SKM-1 treated with dmso at 0.1 percent for 144 hours (cell line): ENCODE data around the gene FAM204A.

Experiments
- DNase-seq: peaks from one replicate; lab custom pipeline; 2025; ENCODE audit not compliant: unreplicated experiment; lab: John Stamatoyannopoulos, UW

The FAM204A gene

GRCh38 chr10:118286051-118286838 lies 55.9 kb downstream of the FAM204A start:
- no peak for DNase-seq

DNA sequence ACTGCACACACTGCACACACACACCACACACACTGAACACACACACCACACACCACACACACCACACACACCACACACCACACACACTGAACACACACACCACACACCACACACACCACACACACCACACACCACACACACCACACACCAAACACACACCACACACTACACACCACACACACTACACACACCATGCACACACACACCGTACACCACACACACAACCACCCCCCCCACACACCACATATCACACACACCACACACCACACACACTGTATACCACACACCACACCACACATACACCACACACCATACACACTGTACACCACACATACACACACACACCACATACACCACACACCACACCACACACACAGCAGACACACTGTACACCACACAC lies 59.5 kb downstream of the FAM204A start:
- DNase-seq: no peak

GRCh38 chr10:118278649-118279048 lies 63.5 kb downstream of the FAM204A start:
- DNase-seq: no peak

- no peak for DNase-seq
Observed at GRCh38 chr10:118277871-118278270, 64.3 kb downstream of the FAM204A start.

GRCh38 chr10:118276727-118277126 lies 65.4 kb downstream of the FAM204A start:
- no peak for DNase-seq

- DNase-seq: no peak
Observed at GRCh38 chr10:118276204-118276603, 65.9 kb downstream of the FAM204A start.

DNA sequence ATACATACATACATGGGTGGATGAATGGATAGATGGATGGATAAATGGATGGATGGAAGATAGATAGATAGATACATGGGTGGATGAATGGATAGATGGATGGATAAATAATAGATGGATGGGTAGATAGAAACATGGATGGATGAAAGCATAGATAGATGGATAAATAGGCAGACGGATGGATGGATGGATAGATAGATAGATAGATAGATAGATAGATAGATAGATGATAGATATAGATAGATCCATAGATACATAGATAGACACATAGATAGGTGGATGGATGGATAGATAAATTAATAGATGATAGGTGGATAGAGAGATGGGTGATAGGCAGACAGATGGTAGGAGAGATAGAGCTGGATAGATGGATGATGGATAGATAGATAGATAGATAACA lies 68.5 kb downstream of the FAM204A start:
- no peak for DNase-seq

DNA sequence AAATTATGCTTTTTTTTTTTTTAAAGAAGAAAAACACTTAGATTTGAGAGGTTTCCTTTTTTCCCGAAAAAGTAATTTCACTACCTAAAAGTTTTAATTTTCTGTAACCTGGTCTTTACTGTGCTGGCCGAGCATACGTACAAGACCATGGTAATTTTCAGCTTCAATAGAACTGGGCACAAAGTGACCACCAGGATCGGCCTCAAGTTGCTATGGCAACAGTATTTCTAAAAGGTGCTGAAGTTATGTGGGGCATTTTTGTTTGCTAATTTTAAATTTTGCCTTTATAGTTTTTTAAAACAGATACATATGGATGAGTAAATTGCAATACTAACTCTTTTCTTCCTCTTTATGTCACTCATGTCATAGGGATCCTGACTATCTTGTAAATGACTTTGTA lies 69.4 kb downstream of the FAM204A start:
- DNase-seq: no peak

- DNase-seq: no peak
Observed at GRCh38 chr10:118272149-118272721, 69.9 kb downstream of the FAM204A start.

DNA sequence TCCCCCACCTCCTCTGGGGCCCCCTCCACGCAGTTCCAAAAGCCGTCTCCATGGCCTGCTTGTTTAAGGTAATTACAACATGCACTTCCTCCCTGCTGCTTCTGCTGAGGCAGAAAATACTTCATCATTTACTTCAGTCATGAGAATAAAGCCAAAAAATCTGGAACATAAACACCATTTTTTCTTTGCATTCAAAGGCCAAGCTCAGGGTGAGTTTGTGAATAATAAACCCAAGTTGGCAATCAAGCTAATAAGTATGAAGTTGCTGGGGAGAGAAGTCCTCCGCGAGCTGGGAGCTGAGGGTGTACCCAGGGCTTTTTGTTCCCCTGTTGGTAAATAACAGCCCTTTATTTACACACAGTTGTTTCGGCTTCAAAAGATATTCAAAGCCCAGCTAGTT lies 70.5 kb downstream of the FAM204A start:
- no peak for DNase-seq

GRCh38 chr10:118266098-118266748 lies 75.9 kb downstream of the FAM204A start:
- DNase-seq: no peak

DNA sequence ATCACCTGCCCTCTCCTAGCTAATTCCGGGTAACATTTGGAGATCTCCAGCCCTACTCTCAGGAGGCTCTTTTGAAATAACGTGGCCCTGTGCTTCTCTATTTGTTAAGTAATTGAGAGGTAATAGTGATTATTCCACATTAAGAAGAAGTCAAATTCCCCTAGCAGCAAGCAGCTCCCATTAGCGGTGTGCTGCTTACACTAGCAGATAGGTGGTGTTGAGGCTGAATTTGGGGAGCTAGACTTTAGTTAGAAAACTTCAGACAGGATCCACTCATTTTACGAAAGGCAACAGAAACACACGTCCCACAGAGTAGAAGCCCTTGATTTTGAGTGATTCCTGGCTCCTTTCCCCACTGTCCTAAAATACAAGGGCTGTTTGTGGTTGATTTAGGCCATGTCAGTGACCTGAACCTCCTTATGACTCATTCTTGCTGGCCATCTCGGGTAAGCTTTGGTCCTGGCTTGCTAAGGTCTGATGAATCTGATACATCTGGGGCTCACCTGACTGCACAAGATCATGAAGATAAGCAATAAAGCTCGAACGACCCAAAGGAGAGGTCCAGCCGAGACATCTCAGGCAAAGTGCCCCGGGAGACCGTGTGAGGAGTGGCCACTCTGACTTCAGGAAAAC lies 77.2 kb downstream of the FAM204A start:
- no peak for DNase-seq

GRCh38 chr10:118264252-118264651 lies 77.9 kb downstream of the FAM204A start:
- no peak for DNase-seq

- DNase-seq: no peak
Observed at GRCh38 chr10:118262538-118262937, 79.6 kb downstream of the FAM204A start.

GRCh38 chr10:118259288-118259906 lies 82.7 kb downstream of the FAM204A start:
- peak; percentile 39 for DNase-seq

GRCh38 chr10:118258285-118258684 lies 83.8 kb downstream of the FAM204A start:
- no peak for DNase-seq

DNA sequence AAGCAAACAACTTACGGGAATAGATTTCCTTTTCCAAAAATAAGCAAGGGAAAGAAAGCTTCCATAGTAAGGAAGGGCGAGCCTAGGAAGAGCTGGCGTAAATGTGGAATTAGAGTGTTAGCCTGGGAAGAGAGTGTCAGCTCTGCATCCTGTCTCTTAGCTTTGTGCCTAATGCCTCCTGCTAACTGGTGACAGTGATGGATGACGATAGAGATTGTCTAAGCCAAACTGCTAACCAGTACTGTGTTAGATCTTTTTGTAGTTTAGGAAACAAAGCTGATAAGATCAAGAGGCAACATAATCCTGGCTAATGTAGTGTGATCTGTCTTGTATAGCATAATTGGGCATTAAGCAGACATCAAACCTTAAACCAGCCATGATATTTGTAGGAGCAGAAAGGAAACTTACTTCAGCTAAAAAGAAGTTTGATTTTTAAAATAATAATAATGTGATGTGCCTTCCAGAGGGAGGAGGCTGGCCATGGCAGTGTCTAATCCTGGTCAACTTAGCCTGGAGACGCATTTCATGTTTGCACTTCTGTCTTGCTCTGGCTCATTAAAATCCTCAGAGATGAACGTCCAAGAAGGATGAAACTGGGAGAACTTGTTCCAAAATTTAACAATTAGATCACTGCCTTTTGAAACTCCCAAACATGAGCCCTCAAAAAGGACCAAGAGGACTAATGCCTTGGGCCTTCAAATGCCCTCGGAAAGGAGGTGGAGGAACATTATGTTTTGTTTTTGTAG lies 85.1 kb downstream of the FAM204A start:
- DNase-seq: no peak

DNA sequence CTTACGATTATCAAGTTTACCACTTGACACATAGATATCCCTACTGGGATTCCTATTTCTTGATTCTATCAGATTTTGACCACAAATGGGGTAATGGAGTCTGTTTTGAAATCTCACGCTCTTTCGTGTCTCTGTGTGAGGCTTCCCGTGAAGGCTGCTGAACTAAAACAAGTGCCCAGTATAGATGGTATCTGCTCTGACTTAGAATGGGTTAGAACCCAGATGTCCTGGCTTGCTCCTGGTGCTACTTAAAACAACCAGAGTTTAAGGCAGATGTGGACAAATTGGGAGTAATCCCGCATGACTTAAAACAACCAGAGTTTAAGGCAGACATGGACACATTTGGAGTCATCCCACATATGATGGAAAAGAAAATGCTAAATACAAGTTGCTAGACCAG lies 85.9 kb downstream of the FAM204A start:
- no peak for DNase-seq

DNA sequence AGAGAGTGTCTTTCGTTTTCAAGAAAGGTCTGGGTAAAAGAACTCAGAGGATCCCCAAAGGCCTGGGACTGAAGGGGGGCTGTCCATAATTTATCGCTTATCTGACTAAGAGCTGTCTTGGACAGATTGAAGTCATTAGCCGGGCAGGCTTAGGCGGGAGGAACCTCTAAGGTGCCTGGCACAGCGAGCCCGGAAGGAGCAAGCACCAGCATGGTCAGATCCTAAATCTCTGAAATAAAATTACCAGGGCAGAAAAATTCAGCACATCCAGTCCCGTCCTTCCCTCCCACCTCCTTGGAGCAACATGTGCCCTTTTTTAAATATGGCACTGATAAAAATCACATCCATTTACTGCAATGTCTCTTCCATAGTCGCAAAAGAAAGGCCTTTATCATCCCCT lies 86.8 kb downstream of the FAM204A start:
- no peak for DNase-seq

DNA sequence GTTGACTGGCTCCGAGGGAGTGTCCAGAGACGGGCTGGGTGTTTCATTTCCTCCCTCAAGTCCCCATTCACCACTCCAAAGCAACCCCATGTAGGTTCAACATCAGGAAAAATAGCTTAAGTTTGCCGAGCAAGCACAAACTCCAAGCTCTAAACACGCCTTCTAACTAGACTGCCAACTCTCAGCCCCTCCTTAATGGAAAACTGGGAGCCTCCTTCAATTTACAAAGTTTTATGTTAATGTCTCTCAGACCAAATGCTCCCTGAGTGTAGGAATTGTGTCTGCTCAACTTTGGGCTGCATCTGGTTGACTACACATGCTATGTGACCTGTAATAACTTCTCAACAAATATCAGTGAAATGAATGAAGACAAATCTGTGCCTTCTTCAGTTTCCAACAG lies 87.5 kb downstream of the FAM204A start:
- DNase-seq: no peak

DNA sequence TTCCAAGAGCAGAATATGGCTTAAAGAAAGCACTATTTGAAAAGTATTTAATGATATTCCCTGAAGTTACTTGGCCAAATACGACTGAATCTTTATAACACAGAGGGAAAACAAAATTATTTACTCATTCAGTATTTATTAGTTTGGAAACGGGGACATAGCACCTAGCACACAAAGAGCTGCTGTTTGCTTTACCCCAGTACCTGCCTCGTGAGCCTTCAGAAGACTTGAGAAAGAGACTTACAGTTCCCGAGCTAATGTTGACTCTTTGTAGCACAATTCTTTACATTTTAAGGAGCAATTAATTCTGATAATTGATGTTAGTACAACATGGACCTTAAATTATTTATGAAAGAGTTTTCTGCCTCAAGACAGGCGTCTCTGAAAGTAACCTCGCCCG lies 88.7 kb downstream of the FAM204A start:
- no peak for DNase-seq
